GM12878 (cell line): ENCODE measurements around the gene ELOVL4. TPM values are rescaled to one million over a fixed set of nuclear protein-coding genes. Genes with fewer than 3 reads are reported as not detected.

Experiments used
- ATAC-seq: fragments of 200-7000 bp; cut with Tn5 transposase; 3 replicates; pipeline ENCODE4 v1.9.1; 2020; ENCODE audit warnings: mild to moderate bottlenecking, moderate library complexity
- BruUV-seq: library from RNA; stranded (reverse); fragments of 400-500 nt; replicated peaks from 2 replicates; lab custom pipeline; 2021; lab: Mats Ljungman, UMichigan
- CTCF ChIA-PET: fragments of 300-600 bp; sonication (Branson Sonifier 250); formaldehyde crosslinking; extraction: SDS; loops from one replicate; lab custom pipeline; 2021; ENCODE audit warnings: inconsistent platforms; lab: Yijun Ruan, JAX
- POLR2A ChIA-PET: fragments of 350-600 bp; formaldehyde crosslinking; extraction: SDS; loops from one replicate; lab custom pipeline; 2021; ENCODE audit warnings: inconsistent platforms; lab: Charles Lee
- RAD21 ChIA-PET: fragments of 300-600 bp; sonication (Branson Sonifier 250); formaldehyde crosslinking; loops from one replicate; lab custom pipeline; 2023; ENCODE audit warnings: antibody characterized with exemption; ENCODE audit not compliant: unreplicated experiment; lab: Charles Lee
- SMC1A ChIA-PET: fragments of 300-600 bp; sonication (Branson Sonifier 250); formaldehyde crosslinking; loops from one replicate; lab custom pipeline; 2023; ENCODE audit not compliant: unreplicated experiment, uncharacterized antibody; lab: Charles Lee
- DNase-seq: peaks from one replicate; pipeline ENCODE4 v3.0.0-alpha.2; 2011; ENCODE audit warnings: low read depth, low spot score
- FAIRE-seq: peaks from 3 replicates; lab custom pipeline; 2011; peaks lifted over from hg19 to GRCh38; lab: Jason Lieb, UNC
- H2AFZ ChIP-seq: 2 replicates; pipeline ENCODE4 v1.6.0; 2011; ENCODE audit warnings: low read depth, low read length, control low read depth; ENCODE audit not compliant: control insufficient read depth
- H3K27ac ChIP-seq: 2 replicates; pipeline ENCODE4 v1.5.1; 2011; ENCODE audit warnings: control low read depth; ENCODE audit not compliant: control insufficient read depth, insufficient read depth
- H3K27me3 ChIP-seq, 2 experiments: replicated peaks in 1 of 2; 2 replicates each; pipeline versions ENCODE4 v1.6.0 to v1.6.1; 2011; ENCODE audit warnings: low read length in 1 of 2; ENCODE audit not compliant: control insufficient read depth in 2 of 2, insufficient read depth in 2 of 2
- H3K36me3 ChIP-seq, 2 experiments: 2 replicates each; pipeline ENCODE4 v1.5.1; 2011; ENCODE audit warnings: low read length in 1 of 2; ENCODE audit not compliant: control insufficient read depth in 2 of 2, insufficient read depth in 2 of 2
- H3K4me1 ChIP-seq: 2 replicates; pipeline ENCODE4 v1.6.1; 2011; ENCODE audit warnings: mild to moderate bottlenecking, low read length, moderate library complexity, mixed read lengths; ENCODE audit not compliant: control insufficient read depth, insufficient read depth
- H3K4me2 ChIP-seq: 2 replicates; pipeline ENCODE4 v1.6.0; 2011; ENCODE audit warnings: control low read depth; ENCODE audit not compliant: control insufficient read depth, insufficient read depth
- H3K4me3 ChIP-seq: fragments of 200-600 bp; sonication (generic); 2 replicates; pipeline ENCODE4 v1.5.1; 2016
- H3K79me2 ChIP-seq: 2 replicates; pipeline ENCODE4 v1.6.0; 2011; ENCODE audit warnings: low read length; ENCODE audit not compliant: control insufficient read depth, insufficient read depth
- H3K9ac ChIP-seq: 2 replicates; pipeline ENCODE4 v1.8.0; 2011; ENCODE audit warnings: low read length, control low read depth, mixed read lengths; ENCODE audit not compliant: control insufficient read depth, insufficient read depth
- H3K9me3 ChIP-seq: replicated peaks from 3 replicates; pipeline ENCODE4 v1.5.1; 2011; ENCODE audit warnings: mild to moderate bottlenecking, low read length; ENCODE audit not compliant: control insufficient read depth, insufficient read depth
- H4K20me1 ChIP-seq: 2 replicates; pipeline ENCODE4 v1.6.0; 2011; ENCODE audit not compliant: control insufficient read depth, insufficient read depth
- ATF3 ChIP-seq: IDR thresholded peaks from 2 replicates; pipeline ENCODE4 v1.6.1; 2011; ENCODE audit warnings: low read depth, mild to moderate bottlenecking, low read length, moderate library complexity, borderline replicate concordance; ENCODE audit errors: extremely low read depth
- BHLHE40 ChIP-seq, 2 experiments: fragments of 450-650 bp in 1 of 2; IDR thresholded peaks; 2 replicates each; pipeline ENCODE4 v1.6.1; 2011 to 2017; ENCODE audit warnings: low read depth in 2 of 2, borderline replicate concordance in 1 of 2, improper control_type of control experiment in 1 of 2, low read length in 1 of 2, mild to moderate bottlenecking in 1 of 2
- MTA2 ChIP-seq: fragments of 450-650 bp; IDR thresholded peaks from 2 replicates; pipeline ENCODE4 v1.6.1; 2016; ENCODE audit warnings: low read depth, mild to moderate bottlenecking, moderate library complexity
- NBN ChIP-seq: fragments of 450-650 bp; IDR thresholded peaks from 2 replicates; pipeline ENCODE4 v1.6.1; 2016
- NFXL1 ChIP-seq: fragments of 450-650 bp; IDR thresholded peaks from 2 replicates; pipeline ENCODE4 v1.6.1; 2017; ENCODE audit warnings: antibody characterized with exemption, mild to moderate bottlenecking, borderline replicate concordance
- NFYA ChIP-seq: IDR thresholded peaks from 2 replicates; pipeline ENCODE4 v1.6.1; 2011; ENCODE audit warnings: low read depth, mild to moderate bottlenecking, low read length, improper control_type of control experiment, borderline replicate concordance
- NRF1 ChIP-seq: conservative IDR thresholded peaks from 2 replicates; pipeline ENCODE4 v1.6.1; 2011; ENCODE audit warnings: mild to moderate bottlenecking, low read depth, low read length, improper control_type of control experiment
- POLR2A ChIP-seq: IDR thresholded peaks from 2 replicates; pipeline ENCODE4 v1.6.1; 2011; ENCODE audit warnings: low read depth, mild to moderate bottlenecking, low read length
- SREBF1 ChIP-seq: IDR thresholded peaks from 2 replicates; pipeline ENCODE4 v1.6.1; 2012; ENCODE audit warnings: mild to moderate bottlenecking, low read length
- STAT1 ChIP-seq: fragments of 450-650 bp; conservative IDR thresholded peaks from 2 replicates; pipeline ENCODE4 v1.6.1; 2014; ENCODE audit warnings: antibody characterized with exemption, mild to moderate bottlenecking
- TCF12 ChIP-seq: IDR thresholded peaks from 2 replicates; pipeline ENCODE4 v1.6.1; 2011; ENCODE audit warnings: low read depth, mild to moderate bottlenecking, low read length
- ZNF24 ChIP-seq: fragments of 450-650 bp; IDR thresholded peaks from 2 replicates; pipeline ENCODE4 v1.6.1; 2017; ENCODE audit warnings: antibody characterized with exemption, mild to moderate bottlenecking
- ZZZ3 ChIP-seq: IDR thresholded peaks from 2 replicates; pipeline ENCODE4 v1.6.1; 2011; ENCODE audit warnings: low read depth; ENCODE audit not compliant: control insufficient read depth, insufficient read length
- WGBS: methylation state at CpG from one replicate; pipeline ENCODE4 v1.1.6; 2016; ENCODE audit warnings: low lambda C conversion rate; ENCODE audit not compliant: insufficient replicate concordance, insufficient coverage; ENCODE audit errors: missing lambda C conversion rate; 5-methylcytosine and 5-hydroxymethylcytosine counted together
- in situ Hi-C: fragments of 300-500 bp; cut with MboI; formaldehyde crosslinking; loops from 9 replicates; pipeline ENCODE4 v1.14.3; 2018; ENCODE audit warnings: mixed read lengths
- intact Hi-C: fragments of 100-400 bp; cut with micrococcal nuclease; formaldehyde crosslinking; loops from one replicate; pipeline ENCODE4 v1.14.2; 2022; ENCODE audit not compliant: unreplicated experiment
- polyA plus RNA-seq, 11 experiments: library from polyadenylated mRNA; depleted of rRNA in 4 of 11; unstranded in 6 of 11; stranded (reverse) in 5 of 11; fragments of >200 nt; fragmentation: Nextera tagmentation in 4 of 11; fragmentation: Illumina TruSeq in 1 of 11; extraction: Ambion mirVana in 4 of 11; extraction: Trizol in 1 of 11; gene quantifications; 1 replicate in 1 of 11; 2 replicates in 10 of 11; pipeline versions ENCODE4 v1.2.1 to v1.2.3, GENCODE V29; 2011 to 2016; ENCODE audit warnings: inconsistent platforms in 2 of 11, missing spikeins in 2 of 11, low read depth in 1 of 11
- total RNA-seq, 4 experiments: library from RNA; depleted of rRNA in 3 of 4; stranded (reverse); fragments of >200 nt in 3 of 4; fragmentation: Illumina TruSeq in 1 of 4; extraction: Trizol in 1 of 4; gene quantifications; 2 replicates each; pipeline versions ENCODE4 v1.2.1 to v1.2.3, GENCODE V29; 2013 to 2021

ELOVL4 gene
- total and polyA plus RNA-seq, 10 of the 15 experiments (the other 5 are each of a cell fraction or from before 2014, with no cell fraction given): 0.03 to 0.15 (median 0.08) TPM; not detected in 7

GRCh38 chr6:79923270-79923669 is 24.1 kb downstream of the ELOVL4 start:
- TF ChIP-seq NBN: no peak
- TF ChIP-seq STAT1: no peak
- no peak for TF ChIP-seq MTA2
- no peak for TF ChIP-seq BHLHE40 (IDR thresholded peaks at IDR 0.05; ENCODE audit: borderline replicate concordance in 1 of 2, low read depth in 2 of 2, low read length in 1 of 2)
- no peak for TF ChIP-seq ZNF24
- TF ChIP-seq ZZZ3: no peak
- WGBS: 62% methylated on average over 2 of the region's 2 CpGs
- Histone ChIP-seq H3K36me3 (no peaks in the 10 kb centered on the region), H3K79me2 (no peaks in the 10 kb centered on the region), H3K4me1 (no peaks in the 10 kb centered on the region), H3K9me3 (no peaks in the 10 kb centered on the region), H3K4me3 (no peak overlapping the region), H2AFZ (no peak overlapping the region), H3K27ac (no peak overlapping the region), H4K20me1 (no peaks in the 10 kb centered on the region), H3K27me3 (no peaks in the 10 kb centered on the region), H3K4me2 (no peak overlapping the region), H3K9ac (no peak overlapping the region)
- BruUV-seq: no TSS peak
- CTCF ChIA-PET: no interaction called here
- FAIRE-seq (no peak), DNase-seq (no peak), ATAC-seq (no peak)
- intact Hi-C loops: no loop called here
- SMC1A ChIA-PET: no interaction called here
- in situ Hi-C loops: no loop called here
- POLR2A ChIA-PET: no interaction called here
- RAD21 ChIA-PET: no interaction called here

DNA sequence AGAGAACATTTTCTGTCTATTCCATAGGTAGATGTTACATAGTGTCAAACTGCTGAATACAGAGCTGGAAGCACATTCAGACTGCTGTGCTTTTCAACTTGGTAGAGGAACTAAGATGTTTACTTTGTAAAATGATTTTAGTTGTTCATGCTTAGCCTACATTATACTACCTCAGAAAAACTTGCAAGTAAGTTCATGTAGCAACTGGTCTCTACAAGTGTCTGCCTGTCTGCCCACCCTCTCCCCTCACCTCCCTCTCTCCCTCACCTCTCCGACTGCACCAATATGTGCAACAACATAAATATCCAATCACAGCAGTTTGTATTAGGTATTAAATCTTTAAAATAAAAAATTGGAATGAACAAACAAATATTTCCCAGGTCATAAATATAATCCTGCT is 25.3 kb downstream of the ELOVL4 start:
- Histone ChIP-seq H3K9me3 (no peaks in the 10 kb centered on the region), H4K20me1 (no peaks in the 10 kb centered on the region), H3K4me3 (no peak overlapping the region), H3K79me2 (no peaks in the 10 kb centered on the region), H3K27me3 (no peaks in the 10 kb centered on the region), H3K27ac (no peak overlapping the region), H3K4me2 (no peak overlapping the region), H2AFZ (no peak overlapping the region), H3K36me3 (no peaks in the 10 kb centered on the region), H3K4me1 (no peaks in the 10 kb centered on the region), H3K9ac (no peak overlapping the region)
- RAD21 ChIA-PET: no interaction called here
- ATAC-seq (no peak), FAIRE-seq (no peak), DNase-seq (no peak)
- POLR2A ChIA-PET: no interaction called here
- CTCF ChIA-PET: no interaction called here
- 70% methylated on average over 1 of the region's 1 CpG for WGBS
- intact Hi-C loops (no loop called here), in situ Hi-C loops (no loop called here)
- no peak for TF ChIP-seq ATF3
- TF ChIP-seq NFYA: no peak
- TF ChIP-seq ZNF24: no peak
- no peak for TF ChIP-seq SREBF1
- no peak for TF ChIP-seq NFXL1
- TF ChIP-seq NRF1: no peak
- TF ChIP-seq POLR2A: no peak
- TF ChIP-seq TCF12: no peak
- SMC1A ChIA-PET: interaction anchor here (1.1 kb wide), 1 partner anchor 16 kb away, joined by 3 read pairs; no protein-coding TSS in a partner anchor
- no TSS peak for BruUV-seq
